ENCODE data around the gene RBM25. TPM values are rescaled to one million over a fixed set of nuclear protein-coding genes. Genes with fewer than 3 reads are reported as not detected.

RBM25 gene
- 32.7 and 45.0 TPM in 2 replicates for total RNA-seq

GRCh38 chr14:73058224-73058921 lies at the start of gene RBM25:
Gene RBM25 (plus strand): TSS chr14:73058534. CDS start chr14:73071642, 13,108 bp downstream.

DNA sequence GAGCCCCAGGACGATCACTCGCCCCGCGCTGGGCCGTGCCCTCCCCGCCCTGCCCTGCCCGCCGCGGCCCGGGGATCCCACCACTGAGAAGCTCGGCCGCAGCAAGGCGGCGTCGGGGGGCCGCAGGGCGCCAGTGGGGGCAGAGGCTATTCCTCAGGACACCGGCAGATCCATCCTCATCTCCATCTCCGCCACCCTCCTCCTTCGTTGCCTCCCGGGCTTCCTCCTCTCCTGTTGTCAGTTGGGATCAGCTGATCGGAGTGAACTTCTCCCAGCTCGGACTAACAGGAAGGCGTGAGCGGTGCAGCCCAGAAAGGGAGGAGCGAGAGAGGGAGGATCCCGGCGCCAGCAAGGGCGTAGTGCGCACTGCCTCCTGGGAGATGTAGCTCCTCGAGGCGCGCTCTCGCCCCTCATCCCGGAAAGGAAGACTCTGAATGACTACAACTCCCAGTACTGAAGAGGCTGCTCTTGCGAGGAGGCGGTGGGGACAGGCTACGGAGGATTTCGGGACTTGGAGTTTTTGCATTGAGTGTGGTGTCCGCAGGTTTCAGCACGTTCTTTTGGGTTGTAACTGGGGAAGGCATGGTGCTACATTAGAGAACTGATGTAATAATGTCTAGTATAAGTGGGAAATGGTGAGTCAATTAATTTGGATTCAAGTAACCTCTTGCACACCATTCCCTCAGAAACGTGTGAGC lies 31.3 kb upstream of the RBM25 start, which contains the start of gene ZFYVE1:
TSS of gene ZFYVE1 (minus strand) at position 262 of the 698 bp plus-strand sequence. CDS start 2,598 bp downstream, outside the sequence.

DNA sequence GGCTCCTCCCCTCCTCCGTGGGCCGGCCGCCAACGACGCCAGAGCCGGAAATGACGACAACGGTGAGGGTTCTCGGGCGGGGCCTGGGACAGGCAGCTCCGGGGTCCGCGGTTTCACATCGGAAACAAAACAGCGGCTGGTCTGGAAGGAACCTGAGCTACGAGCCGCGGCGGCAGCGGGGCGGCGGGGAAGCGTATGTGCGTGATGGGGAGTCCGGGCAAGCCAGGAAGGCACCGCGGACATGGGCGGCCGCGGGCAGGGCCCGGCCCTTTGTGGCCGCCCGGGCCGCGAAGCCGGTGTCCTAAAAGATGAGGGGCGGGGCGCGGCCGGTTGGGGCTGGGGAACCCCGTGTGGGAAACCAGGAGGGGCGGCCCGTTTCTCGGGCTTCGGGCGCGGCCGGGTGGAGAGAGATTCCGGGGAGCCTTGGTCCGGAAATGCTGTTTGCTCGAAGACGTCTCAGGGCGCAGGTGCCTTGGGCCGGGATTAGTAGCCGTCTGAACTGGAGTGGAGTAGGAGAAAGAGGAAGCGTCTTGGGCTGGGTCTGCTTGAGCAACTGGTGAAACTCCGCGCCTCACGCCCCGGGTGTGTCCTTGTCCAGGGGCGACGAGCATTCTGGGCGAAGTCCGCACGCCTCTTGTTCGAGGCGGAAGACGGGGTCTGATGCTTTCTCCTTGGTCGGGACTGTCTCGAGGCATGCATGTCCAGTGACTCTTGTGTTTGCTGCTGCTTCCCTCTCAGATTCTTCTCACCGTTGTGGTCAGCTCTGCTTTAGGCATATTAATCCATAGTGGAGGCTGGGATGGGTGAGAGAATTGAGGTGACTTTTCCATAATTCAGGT lies 78.3 kb downstream of the RBM25 start, which contains the start of gene PSEN1:
TSS of gene PSEN1 (plus strand) at position 121 of the 839 bp plus-strand sequence. CDS start 11,513 bp downstream, outside the sequence.

Other genes with a start within 250 kb of the RBM25 start
- gene DPF3, start 164.4 kb upstream of the RBM25 start, total RNA-seq: 2.1 and 5.2 TPM in 2 replicates
- 7.1 and 16.3 TPM in 2 replicates for gene DCAF4, start 132.1 kb upstream of the RBM25 start, total RNA-seq
- 12.2 and 16.5 TPM in 2 replicates for gene ZFYVE1, start 31.4 kb upstream of the RBM25 start, total RNA-seq
- 48.1 and 49.1 TPM in 2 replicates for gene PSEN1, start 78.0 kb downstream of the RBM25 start, total RNA-seq
- gene PAPLN, start 179.0 kb downstream of the RBM25 start, total RNA-seq: 4.2 and 6.4 TPM in 2 replicates